Ammon's horn (tissue), 1 donor: ENCODE measurements around the gene CNKSR3.

Experiments
- DNase-seq: peaks from one replicate; pipeline ENCODE4 v3.0.0-alpha.2; 2016; ENCODE audit warnings: low spot score

The CNKSR3 gene

DNA sequence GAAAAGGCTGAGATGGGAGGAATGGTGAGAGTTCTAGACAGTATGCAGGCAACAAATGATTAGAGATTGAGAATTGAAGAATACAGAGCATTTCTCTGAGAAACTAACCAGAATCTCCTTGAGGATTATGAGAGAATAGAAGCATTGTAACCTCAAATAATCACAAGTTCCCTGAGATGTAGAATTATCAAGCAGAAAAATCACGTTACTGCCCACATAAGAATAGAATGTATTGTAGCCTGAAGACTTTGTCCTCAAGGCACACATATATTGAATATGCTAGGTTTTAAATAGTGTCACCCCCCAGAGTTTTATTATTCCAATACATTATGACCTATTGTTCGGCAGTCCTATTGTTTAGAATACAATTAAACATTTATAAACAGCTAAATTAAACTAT, 57.2 kb downstream of the CNKSR3 start:
- no peak for DNase-seq

DNA sequence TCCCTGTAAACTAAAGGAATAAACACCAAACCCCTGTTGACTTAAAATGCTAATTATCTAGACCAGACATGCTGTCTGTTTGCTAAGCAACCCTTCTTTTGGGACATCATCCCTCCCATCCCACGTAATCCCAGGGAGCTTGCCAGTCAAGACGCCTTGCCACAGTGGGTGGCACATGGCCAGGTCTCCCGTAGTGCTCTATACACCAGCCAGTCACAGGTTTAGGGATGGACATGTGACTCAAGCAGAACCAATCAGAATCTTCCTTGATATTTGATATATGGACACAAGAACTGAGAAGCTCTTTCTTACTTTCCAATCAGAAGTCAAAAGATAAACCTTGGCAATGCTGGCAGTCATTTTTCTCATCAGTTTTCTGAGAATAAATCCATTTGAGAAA, 60.0 kb downstream of the CNKSR3 start:
- DNase-seq, result no peak

DNA sequence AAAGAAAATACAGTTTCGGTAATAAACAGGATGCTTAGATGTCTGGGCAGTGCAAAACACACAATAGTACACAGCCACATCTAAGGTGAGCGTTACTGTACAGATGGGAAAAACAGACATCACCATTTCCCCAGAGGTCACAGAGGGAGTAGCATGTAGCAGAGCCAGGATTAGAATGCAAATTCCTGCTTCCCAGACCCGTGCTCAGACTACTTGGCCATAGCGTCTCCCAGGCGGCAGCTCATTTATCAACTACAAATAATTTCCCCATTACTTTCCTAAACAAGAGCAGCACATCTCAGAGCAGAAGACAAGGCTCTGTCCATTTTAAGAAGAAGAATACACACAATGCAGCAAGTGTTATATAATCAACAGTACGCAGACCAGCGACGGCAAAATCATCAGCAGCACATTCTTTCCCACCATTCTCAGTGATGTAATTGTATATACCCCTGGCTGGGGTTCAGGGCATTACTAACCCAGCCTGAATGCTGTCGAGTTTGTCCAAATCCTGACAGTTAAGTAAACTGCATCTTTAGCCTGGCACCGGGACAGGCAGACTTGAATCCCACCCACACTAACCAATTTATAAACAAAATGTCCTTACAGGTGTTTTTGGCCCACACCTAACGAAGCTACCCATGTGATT, 61.9 kb downstream of the CNKSR3 start:
- peak; percentile 35 for DNase-seq

DNA sequence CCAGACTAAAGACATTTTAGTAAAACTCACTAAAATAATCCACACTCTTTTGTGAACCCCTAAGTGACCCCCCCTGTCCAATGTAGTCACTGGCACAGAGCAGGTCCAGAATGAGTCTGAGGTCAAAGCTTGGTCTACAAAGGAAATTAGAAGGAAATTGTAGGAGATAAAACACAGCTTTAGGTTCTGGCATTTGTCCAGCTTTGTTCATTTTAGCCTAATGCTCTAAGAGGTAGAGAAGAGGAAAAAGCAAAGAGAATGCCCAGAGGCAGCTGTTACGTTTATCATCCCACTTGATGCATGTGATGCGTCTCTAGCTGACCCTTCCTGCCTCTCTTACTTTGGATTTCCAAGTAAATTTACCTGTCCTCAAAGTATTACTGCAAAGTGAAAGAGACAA, 62.5 kb downstream of the CNKSR3 start:
- no peak for DNase-seq

DNA sequence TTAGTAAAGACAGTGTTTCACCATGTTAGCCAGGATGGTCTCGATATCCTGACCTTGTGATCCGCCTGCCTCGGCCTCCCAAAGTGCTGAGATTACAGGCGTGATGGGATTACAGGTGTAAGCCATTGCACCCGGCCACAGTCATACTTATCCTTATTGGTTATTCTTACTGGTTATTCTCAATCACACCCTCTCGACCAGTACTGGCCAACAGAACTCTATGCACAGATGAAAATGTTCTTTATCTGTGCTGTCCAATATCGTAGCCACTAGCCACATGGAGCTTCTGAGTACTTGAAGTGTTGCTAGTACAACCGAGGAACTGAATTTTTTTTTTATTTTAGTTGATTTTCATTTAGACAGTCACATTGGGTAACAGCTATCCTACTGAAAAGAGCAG, 63.5 kb downstream of the CNKSR3 start:
- no peak for DNase-seq

DNA sequence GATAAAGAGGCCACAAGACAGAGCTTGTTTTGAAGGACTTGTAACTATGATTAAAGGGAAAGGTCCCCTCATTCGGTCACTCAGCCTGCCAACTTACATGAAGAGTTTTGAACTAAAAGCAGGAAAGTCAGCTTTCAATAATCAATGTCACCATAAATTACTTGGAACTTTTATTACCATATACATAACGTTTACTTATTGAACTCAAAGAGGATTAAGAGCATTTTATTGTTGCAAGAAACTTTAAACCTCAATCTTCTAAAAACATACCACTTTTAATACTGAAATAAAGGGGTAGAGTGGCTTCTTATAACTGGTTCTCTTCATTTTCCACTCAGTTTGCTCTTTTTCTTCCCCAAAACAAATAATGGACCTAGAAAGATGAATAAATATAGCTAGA, 65.1 kb downstream of the CNKSR3 start:
- no peak for DNase-seq

DNA sequence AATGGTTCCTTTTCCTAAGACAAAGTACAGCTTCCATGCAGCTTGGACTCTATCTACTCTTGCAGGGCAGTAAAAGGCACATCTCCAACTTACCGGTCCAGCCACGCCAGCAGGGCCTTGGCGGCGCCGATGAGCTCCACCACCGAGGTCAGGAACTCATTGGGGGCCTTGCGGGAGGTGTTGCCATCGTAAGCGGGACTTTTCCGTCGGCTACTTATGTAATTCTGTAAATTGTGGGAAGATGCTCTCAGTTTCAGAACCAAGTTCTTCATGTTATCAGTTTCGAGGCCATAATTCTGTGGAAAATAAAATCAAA, 68.5 kb downstream of the CNKSR3 start:
- DNase-seq, result no peak

DNA sequence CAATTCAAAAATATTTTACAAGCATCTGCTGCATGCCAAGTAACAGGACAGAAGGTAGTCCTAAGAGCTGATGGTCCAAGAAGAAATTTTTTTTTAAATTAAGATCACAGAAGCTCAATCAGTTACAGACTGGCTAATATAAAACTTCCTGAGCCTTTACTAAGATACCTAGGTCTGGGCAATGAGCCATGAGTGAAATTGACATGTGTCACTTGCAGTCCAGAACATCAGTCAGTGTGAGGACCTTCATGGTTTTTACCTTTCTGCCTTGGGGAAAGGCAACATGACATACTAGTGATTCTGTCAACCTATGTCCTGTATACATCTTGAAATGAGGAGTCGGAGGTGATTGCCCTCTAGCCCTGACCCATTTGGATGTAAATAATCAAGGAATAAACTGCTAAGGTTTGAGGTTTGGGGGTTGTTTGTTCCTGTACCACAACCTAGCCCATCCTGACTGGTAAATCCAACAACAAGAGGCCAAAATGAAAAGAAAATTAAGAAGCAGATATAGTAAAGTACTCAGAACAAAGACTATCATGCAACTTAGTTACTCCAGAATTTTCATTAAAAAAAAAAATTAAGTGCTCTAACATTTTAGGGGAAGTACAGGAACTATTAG, 70.0 kb downstream of the CNKSR3 start:
- no peak for DNase-seq

DNA sequence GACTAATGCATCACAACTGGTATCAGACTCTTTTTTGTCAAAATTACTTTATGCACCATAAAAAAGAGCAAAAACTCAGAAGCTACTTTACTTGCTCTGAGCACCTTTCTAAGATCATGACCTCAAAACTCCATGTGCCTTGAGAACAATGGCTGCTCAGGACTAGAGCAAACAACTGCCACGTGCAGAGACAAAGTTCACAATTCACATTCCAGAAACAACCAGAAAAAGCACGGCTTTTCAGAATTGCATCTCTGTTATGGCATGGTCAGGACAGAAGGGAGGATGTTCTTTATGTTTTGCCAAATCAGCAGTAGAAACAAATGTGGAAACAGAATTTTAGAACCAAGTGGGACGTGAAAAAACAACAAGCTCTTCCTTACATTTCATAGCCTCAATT, 70.5 kb downstream of the CNKSR3 start:
- DNase-seq, result no peak

DNA sequence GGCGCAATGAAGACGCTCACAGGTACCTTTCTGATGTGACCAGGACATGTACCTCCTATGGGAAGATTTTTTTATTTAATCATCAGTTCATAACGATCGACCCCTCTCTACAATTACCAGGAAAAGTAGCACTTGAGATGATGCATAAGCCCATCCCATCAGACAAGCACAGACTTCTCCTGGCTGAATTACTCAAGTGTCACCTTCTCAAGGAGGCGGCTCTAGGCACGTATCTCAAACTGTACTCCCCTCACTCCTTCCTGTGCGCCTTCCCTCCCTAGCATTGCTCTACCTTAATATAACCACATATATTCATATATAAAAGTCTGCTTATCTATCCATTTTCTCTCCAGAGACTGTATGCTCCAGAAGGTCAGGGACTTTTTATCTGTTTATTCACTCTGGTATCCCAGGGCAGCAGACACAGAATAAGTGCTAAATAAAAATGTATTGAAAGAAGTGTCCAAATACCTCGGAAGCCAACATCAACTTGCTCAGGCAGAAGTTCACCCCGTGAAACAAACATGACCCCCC, 71.5 kb downstream of the CNKSR3 start:
- DNase-seq, result no peak

DNA sequence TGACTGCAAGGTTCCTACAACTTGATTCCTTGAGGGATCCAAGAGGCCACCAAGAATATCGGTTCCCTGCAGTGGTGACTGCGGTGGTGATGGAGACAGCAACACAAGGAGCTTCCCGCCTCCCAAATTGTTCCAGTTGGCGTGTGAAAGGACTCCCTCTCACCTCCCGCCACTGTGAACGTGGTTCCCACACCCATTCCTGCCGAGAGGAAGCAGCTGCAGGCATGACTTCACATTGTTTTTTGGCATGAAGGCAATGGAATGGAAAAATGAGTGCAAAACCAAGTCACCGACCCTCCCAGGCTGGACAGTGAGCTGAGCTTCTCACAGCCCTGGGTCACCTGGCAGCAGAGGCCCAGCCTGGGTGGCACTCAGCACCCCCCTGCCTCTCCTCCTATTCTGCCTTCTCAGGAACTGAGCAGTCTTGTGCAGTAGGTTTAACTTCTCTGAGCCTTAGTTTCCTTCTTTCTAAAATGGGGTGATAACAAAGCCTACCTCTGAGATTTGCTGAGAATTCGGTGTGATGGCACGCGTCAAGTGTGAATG, 75.0 kb downstream of the CNKSR3 start:
- no peak for DNase-seq

DNA sequence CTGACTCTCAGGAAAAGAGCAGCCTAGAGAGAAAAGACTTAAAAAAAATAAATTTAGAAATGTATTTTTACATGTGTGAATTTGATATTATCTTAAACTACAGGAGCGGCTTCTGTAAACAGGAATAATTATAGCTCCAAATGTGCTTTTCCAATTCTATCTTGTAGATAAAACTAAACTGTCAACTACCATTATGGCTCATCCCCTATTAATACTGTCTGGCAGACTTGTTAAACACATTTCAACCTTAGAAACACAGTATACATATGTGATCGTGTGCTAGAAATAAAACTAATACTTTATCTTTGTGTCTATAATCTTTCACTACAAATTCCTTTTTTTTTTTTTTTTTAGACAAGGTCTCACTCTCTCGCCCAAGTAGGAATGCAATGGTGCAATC, 75.8 kb downstream of the CNKSR3 start:
- DNase-seq, result no peak

DNA sequence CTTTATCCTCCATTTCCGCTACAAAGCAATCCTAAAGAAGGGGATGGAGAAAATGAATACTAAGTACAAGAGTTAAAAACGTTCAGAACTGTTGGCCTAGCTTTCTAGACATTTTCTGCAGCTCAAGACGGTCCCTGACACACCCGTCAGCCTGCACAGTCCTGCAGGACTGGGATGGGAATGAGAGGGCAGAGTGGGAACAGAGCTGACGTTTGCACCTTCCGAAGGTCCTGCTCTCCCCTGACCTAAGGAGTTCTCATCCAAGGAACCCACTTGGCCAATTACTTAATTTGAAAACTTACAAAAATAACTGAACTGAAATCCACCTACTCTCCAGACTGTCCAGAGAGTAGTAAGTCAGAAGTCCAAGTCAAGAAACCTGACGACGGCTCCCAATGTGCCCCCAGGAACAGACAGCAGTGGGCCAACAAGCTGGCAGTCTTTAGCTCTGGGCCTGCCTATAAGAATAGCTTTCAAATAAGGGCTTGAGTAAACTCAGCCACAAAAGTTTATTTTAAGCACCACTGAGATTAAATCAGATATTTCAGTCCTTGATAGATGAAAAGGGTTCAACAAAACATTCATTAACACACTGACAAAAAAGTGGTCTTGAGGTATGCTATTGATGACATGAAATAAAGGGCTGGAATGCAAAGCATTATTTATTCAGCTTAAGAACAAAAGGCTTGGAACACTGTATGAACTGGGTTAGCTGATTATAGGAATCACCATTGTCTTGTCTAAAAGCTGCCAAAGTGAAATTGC, 76.8 kb downstream of the CNKSR3 start:
- DNase-seq, result no peak

DNA sequence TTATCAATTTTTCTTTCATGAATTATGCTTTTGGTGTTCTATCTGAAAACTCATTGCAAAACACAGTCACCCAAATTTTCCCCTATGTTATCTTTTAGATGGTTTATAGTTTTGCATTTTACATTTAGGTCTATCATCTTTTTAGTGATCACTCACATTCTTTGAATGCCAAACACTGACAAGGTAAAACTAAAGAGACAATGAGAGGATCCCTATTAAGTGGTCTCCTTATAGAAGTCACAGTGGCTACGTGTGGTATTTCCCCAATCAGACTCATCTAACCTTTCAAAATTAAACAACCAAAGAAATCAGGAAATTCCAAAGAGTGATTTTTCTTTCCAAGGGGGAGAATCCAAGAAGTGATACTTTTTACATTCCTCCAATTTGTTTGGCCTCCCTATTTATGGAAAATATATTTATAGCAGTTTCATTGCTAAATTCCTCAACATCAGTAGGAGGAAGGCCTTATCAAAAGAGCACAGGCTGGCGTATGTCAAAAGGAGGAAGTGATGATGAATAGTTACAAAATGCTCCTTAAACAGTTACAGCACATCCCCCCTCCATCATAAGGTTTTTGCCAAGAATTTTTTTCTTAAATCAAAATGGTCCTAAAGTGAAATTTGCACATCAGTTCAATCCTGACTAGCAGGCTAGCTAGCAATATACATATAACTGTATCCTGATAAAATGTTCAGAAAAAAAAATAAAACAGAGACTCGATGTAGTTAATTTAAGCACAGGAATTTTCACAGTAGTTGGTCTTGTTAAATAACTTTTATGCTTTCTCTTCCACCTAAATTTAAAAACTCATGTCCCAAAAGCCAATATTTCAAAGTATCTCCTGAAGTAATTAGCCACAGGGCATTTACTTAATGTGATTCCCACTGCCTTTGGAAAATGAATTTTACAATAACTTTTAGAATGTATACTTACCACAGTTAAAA, 77.7 kb downstream of the CNKSR3 start:
- DNase-seq, result no peak

DNA sequence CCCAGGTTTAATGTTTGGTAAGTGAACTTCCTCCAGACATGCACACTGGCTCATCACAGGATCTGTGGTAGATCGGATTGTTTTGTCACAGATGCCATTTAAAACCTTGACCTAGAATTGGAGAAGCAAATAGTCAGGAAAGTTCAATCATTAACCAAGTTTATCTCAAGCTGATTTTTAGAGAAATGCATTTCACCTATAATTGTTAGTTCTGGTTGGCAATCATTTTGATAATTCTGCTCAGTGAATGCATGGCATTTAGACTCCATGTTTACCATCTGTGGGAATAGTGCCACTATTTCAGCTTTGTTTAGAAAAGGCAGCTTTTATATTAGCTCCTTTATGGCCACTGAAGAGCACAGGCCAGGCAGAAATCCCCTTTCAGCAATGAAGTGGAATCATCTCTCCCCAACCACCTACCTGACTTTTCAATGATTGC, 80.0 kb downstream of the CNKSR3 start:
- DNase-seq, result no peak

DNA sequence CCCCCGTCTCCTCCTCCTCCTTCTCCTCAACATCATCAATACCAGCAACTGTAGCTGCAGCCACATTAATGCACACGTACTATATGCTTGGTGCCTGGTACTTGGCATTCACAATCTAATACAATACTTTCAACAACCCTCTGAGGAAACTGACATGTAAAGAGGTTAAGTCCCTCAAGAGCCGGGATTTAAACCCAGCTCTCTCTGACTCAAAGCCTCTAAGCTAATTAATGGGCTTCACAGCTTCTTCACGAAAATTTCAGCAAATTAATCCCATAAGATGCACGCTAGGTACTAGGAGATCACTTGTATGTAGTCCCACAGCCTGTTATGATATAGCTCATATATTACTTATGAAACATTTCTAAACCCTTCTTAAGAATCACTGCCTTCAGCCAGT, 80.8 kb downstream of the CNKSR3 start:
- no peak for DNase-seq

DNA sequence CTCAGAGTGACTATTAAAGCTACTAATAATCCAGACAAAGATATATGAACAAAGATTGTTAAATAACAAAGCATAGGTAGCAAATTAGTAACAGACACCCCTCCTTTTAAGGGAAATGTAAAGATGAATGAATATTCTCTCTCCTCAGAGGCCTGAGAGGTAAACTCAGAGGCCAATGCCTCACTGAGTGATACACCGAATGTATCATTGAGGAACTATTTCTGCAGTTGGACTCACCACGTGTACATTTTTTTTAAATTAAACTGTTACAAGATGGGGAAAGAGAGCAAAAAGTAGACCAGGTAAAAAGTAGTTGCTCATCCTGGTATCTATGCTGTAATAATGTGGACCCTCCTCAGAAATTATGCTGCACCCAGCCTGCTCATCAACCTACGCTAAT, 81.6 kb downstream of the CNKSR3 start:
- no peak for DNase-seq

DNA sequence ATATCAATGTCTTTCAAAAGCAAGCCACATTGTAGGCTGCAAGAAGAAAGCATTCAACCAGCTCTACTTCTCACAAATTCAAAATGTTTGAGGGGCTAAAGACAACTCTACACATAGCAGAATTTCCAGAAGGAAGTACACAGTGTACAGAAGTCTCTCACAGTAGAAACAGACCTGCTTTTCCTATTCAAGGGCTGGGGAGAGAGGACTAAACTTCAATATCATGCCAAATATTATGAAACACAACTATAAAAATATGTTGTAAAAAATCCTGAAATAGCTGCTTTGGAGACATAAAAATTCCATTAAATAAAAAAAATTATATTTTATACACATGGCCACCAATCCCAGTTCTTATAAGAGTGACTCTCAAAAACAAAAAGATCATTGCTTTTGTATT, 83.0 kb downstream of the CNKSR3 start:
- no peak for DNase-seq

DNA sequence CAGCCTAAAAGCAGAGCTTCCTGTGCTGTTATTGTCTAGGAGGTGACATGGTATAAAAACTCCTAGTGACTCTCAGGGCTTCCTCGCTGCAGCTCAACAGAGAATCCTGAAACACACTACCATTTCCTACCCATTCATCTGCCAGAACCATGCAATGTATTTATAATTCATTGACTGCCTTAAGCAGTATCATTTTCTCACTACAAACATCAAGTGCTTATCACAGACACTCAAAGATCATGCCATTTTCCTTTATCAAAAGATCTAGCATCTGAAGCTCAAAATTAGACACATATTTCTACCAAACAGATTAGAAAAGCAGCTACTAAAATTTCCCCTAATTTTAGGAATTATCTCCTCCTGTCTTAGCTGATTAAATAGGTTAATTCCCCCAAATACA, 83.5 kb downstream of the CNKSR3 start:
- DNase-seq, result no peak

DNA sequence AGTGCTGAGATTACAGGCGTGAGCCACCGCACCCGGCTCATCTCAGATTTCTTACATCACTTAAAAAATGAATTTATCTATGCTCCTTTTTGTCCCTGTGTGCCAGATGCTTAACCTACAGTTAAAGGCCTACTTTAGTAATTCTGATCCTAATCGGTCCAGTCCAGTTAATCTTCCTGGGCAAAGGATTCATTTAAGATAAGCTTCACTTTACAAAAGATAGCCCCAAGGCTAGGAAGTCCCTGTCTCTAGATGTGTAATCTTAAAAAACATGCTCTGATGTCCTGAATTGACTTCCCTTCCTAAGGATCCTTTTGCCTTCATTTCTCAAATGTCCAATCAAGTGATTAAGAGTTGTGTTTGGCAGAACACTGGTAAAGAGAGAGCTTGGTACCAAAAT, 85.5 kb downstream of the CNKSR3 start:
- no peak for DNase-seq

DNA sequence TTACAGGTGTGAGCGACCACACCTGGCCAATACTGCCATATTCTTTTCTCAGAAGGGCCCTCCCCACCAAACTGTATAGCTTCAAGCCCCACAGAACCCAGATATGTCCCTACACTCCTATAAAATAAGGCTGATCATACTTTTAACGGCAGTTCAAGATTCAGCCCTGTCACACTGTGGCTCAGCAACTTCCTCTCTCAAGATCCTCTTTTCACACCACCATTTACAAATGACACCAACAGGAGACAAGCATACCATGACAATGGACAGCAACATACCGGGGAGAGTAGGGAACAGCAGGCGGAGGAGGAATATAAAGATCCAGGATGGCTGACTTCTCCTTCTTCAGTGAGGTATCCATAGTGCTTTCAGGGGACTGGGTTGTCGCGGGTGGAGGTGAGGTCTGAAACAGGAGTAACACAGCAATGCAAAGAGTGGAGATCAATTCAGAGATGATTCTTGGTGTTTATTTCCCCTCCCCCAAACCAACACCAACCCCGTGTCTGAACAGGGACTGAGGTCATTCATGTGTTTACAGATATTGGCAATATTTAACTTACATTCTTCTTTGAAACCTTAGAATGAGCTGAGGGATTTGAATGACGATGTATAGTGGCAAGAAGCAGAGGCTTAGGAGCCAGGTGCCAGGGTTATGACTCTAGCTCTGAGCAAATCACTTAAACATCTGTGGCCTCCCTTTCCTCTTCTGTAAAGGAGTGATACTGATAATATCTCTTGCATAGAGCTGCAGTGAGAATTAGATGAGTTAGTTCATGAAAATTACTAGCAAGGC, 96.3 kb downstream of the CNKSR3 start:
- DNase-seq, result no peak
